ENCODE measurements around the gene TKTL1. TPM values are rescaled to one million over a fixed set of nuclear protein-coding genes. Genes with fewer than 3 reads are reported as not detected.
"Not testable (repeated sequence)": the region's sequence is repeated elsewhere in the genome, so short reads cannot be mapped to it uniquely, and the experiment has no call there.

Gene TKTL1
- 0.98 and 1.0 TPM in 2 replicates for total RNA-seq

GRCh38 chrX:154295664-154296310 lies at the start of gene TKTL1:
TKTL1 (plus strand) TSS chrX:154295795; CDS start chrX:154295860, 65 bp downstream.
- intact Hi-C loops (cut with micrococcal nuclease), result no loop called here

- intact Hi-C loops (cut with micrococcal nuclease), result not testable (repeated sequence)
Measured at GRCh38 chrX:154247377-154248045, 48.1 kb upstream of the TKTL1 start.

- intact Hi-C loops (cut with micrococcal nuclease), result not testable (repeated sequence)
Measured at GRCh38 chrX:154248076-154248475, 47.5 kb upstream of the TKTL1 start.

- intact Hi-C loops (cut with micrococcal nuclease), result not testable (repeated sequence)
Measured at GRCh38 chrX:154257282-154257681, 38.3 kb upstream of the TKTL1 start, which contains the start of gene OPN1MW3. OPN1MW3 (plus strand) TSS chrX:154257582; CDS start chrX:154257620, 38 bp downstream.

GRCh38 chrX:154258711-154259110 lies 36.9 kb upstream of the TKTL1 start:
- intact Hi-C loops (cut with micrococcal nuclease), result not testable (repeated sequence)

GRCh38 chrX:154263072-154263471 lies 32.5 kb upstream of the TKTL1 start:
- intact Hi-C loops (cut with micrococcal nuclease), result not testable (repeated sequence)

- intact Hi-C loops (cut with micrococcal nuclease), result not testable (repeated sequence)
Measured at GRCh38 chrX:154269245-154269644, 26.4 kb upstream of the TKTL1 start.

- intact Hi-C loops (cut with micrococcal nuclease), result not testable (repeated sequence)
Measured at GRCh38 chrX:154284489-154285338, 10.9 kb upstream of the TKTL1 start.

- intact Hi-C loops (cut with micrococcal nuclease), result not testable (repeated sequence)
Measured at GRCh38 chrX:154286406-154286805, 9.2 kb upstream of the TKTL1 start.

- intact Hi-C loops (cut with micrococcal nuclease), result no loop called here
Measured at GRCh38 chrX:154294791-154295574, 612 bp upstream of the TKTL1 start, which contains the start of gene TEX28. TEX28 (minus strand) TSS chrX:154295124; CDS start chrX:154292117, 3,007 bp downstream.

GRCh38 chrX:154296731-154297130 lies 1.1 kb downstream of the TKTL1 start:
- intact Hi-C loops (cut with micrococcal nuclease), result no loop called here

- intact Hi-C loops (cut with micrococcal nuclease), result no loop called here
Measured at GRCh38 chrX:154298312-154298711, 2.7 kb downstream of the TKTL1 start.

GRCh38 chrX:154300816-154301215 lies 5.2 kb downstream of the TKTL1 start:
- intact Hi-C loops (cut with micrococcal nuclease), result no loop called here

GRCh38 chrX:154302998-154303397 lies 7.4 kb downstream of the TKTL1 start:
- intact Hi-C loops (cut with micrococcal nuclease), result not testable (repeated sequence)

- intact Hi-C loops (cut with micrococcal nuclease), result no loop called here
Measured at GRCh38 chrX:154303476-154303875, 7.9 kb downstream of the TKTL1 start.

GRCh38 chrX:154304846-154305245 lies 9.3 kb downstream of the TKTL1 start:
- intact Hi-C loops (cut with micrococcal nuclease), result no loop called here

- intact Hi-C loops (cut with micrococcal nuclease), result no loop called here
Measured at GRCh38 chrX:154305541-154306205, 10.1 kb downstream of the TKTL1 start.

- intact Hi-C loops (cut with micrococcal nuclease), result no loop called here
Measured at GRCh38 chrX:154307202-154307601, 11.6 kb downstream of the TKTL1 start.

GRCh38 chrX:154308108-154308946 lies 12.7 kb downstream of the TKTL1 start:
- intact Hi-C loops (cut with micrococcal nuclease), result no loop called here

Measured in T-helper 2 cell treated with Interferon-gamma antibody and Interleukin-4, amounts not matched to agents 100 ng/mL and 5 ng/mL, for 36 hours (primary cell).